Osteocyte (in vitro differentiated cells): ENCODE measurements around the gene UTP14C. TPM values are rescaled to one million over a fixed set of nuclear protein-coding genes. Genes with fewer than 3 reads are reported as not detected.

Experiments used
- DNase-seq: peaks from one replicate; pipeline ENCODE4 v3.0.0; 2021; ENCODE audit warnings: mixed read lengths; ENCODE audit not compliant: unreplicated experiment; ENCODE audit errors: extremely low spot score
- H3K27ac Mint-ChIP-seq: one replicate; pipeline ENCODE4 v1.8.0; 2021; ENCODE audit warnings: mild to moderate bottlenecking, mixed read lengths; ENCODE audit not compliant: unreplicated experiment
- H3K27me3 Mint-ChIP-seq: one replicate; pipeline ENCODE4 v1.8.0; 2021; ENCODE audit warnings: mixed read lengths; ENCODE audit not compliant: unreplicated experiment
- H3K36me3 Mint-ChIP-seq: one replicate; pipeline ENCODE4 v1.8.0; 2021; ENCODE audit warnings: mixed read lengths; ENCODE audit not compliant: unreplicated experiment
- H3K4me1 Mint-ChIP-seq: one replicate; pipeline ENCODE4 v1.8.0; 2021; ENCODE audit warnings: mixed read lengths; ENCODE audit not compliant: unreplicated experiment
- H3K4me3 Mint-ChIP-seq: one replicate; pipeline ENCODE4 v1.8.0; 2021; ENCODE audit warnings: mild to moderate bottlenecking, moderate library complexity, mixed read lengths; ENCODE audit not compliant: unreplicated experiment
- H3K9me3 Mint-ChIP-seq: one replicate; pipeline ENCODE4 v1.8.0; 2021; ENCODE audit warnings: mixed read lengths; ENCODE audit not compliant: unreplicated experiment
- total RNA-seq: library from RNA; stranded (reverse); gene quantifications from 2 replicates; pipeline ENCODE4 v1.2.1, GENCODE V29; 2021
- TF ChIP-seq, protein P1 (sequence below): fragments of 200-600 bp; sonication (generic); IDR thresholded peaks from 2 replicates; pipeline ENCODE4 v1.5.0; 2021; ENCODE audit warnings: antibody characterized with exemption, mild to moderate bottlenecking, moderate library complexity

Gene UTP14C
- total RNA-seq, 1 donor from 2014 or later, result 24.2 TPM

DNA sequence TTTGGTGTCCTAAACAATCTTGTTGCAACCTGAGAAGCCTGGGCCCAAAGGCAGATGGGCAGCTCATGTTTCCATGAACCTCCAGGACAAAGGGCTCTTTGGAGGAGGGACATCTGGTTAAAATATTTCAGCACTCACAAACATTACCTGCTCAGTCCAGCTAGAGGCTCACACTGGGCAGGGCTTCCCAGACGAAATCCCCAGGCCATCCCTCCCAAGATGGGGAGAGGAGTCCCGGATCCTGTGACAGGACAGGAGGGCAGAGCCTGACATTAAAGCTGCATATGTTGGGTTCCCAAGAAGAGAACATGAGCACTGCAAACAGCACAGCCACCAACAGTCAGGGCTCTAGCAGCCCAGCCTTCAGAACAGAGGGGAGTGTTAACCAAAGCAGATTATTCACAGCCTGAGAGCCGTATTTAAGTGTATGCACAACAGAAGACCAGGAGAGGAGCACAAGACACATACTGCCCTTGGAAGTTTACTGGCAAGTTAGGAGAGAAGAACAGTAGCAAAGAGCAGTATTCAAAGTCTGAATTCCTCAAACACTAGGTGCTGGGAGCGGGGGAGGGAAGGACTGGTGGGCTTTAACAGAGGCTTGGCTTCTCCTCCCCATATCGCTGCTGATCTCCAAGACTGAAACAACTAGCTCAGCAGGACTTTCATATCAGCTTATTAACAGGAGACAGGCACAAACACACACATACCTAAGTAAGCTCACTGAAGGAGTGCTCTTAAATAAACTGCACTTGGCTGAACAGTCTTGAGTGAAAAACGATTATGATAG is 25.6 kb upstream of the UTP14C start:
- Mint-ChIP-seq H3K9me3 (no peaks in the 10 kb centered on the region), H3K4me3 (no peak overlapping the region), H3K27me3 (peaks cover 2% of the 10 kb centered on the region), H3K27ac (no peak overlapping the region), H3K4me1 (peaks cover 6% of the 10 kb centered on the region), H3K36me3 (no peaks in the 10 kb centered on the region)
- TF ChIP-seq, protein P1, sequence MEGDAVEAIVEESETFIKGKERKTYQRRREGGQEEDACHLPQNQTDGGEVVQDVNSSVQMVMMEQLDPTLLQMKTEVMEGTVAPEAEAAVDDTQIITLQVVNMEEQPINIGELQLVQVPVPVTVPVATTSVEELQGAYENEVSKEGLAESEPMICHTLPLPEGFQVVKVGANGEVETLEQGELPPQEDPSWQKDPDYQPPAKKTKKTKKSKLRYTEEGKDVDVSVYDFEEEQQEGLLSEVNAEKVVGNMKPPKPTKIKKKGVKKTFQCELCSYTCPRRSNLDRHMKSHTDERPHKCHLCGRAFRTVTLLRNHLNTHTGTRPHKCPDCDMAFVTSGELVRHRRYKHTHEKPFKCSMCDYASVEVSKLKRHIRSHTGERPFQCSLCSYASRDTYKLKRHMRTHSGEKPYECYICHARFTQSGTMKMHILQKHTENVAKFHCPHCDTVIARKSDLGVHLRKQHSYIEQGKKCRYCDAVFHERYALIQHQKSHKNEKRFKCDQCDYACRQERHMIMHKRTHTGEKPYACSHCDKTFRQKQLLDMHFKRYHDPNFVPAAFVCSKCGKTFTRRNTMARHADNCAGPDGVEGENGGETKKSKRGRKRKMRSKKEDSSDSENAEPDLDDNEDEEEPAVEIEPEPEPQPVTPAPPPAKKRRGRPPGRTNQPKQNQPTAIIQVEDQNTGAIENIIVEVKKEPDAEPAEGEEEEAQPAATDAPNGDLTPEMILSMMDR, result no peak
- DNase-seq, result no peak

DNA sequence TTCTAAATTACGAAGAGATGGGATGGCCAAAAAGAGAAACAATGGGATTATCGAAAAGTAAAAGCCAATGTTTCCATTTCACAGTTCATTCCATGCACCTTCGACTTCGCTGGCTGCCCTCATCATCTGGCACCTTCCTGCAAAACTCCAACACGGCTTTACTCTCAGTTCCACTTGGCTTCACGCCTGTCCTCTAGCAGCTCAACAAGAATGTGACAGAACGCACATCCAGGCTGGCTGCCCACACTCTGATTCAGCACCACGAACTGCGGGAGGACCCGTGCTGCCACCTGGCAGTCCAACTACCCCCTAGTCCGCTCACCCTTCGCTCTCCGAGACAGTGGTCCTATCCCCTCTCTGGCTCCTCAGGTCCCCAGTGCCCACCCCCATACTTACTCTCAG is 25.0 kb upstream of the UTP14C start:
- H3K27ac Mint-ChIP-seq, result no peak overlapping the region
- peaks cover 6% of the 10 kb centered on the region for H3K4me1 Mint-ChIP-seq
- H3K36me3 Mint-ChIP-seq, result no peaks in the 10 kb centered on the region

DNA sequence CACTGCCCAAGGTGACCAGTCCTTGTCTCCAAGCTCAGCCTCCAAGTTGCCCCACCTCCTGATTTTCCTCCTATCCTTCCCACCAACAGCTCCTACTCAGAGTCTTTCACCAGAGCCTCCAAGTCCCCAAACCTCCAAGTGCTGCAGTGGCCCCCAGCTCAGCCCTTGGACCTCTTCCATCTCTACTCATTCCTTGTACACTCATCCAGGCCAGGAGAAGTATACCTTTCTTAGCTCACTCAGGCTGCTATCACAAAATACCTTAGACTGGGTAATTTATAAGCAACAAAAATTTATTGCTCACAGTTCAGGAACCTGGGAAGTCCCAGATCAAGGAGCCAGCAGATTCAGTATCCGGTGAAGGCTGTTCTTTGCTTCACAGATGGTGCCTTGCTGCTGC is 24.6 kb upstream of the UTP14C start:
- H3K27ac Mint-ChIP-seq, result no peak overlapping the region

More for the DNA sequence above, 25.0 kb upstream of the UTP14C start:
- no peaks in the 10 kb centered on the region for H3K9me3 Mint-ChIP-seq
- DNase-seq, result no peak
- TF ChIP-seq, protein P1, result no peak
- H3K27me3 Mint-ChIP-seq, result peaks cover under 1% of the 10 kb centered on the region
- no peak overlapping the region for H3K4me3 Mint-ChIP-seq

DNA sequence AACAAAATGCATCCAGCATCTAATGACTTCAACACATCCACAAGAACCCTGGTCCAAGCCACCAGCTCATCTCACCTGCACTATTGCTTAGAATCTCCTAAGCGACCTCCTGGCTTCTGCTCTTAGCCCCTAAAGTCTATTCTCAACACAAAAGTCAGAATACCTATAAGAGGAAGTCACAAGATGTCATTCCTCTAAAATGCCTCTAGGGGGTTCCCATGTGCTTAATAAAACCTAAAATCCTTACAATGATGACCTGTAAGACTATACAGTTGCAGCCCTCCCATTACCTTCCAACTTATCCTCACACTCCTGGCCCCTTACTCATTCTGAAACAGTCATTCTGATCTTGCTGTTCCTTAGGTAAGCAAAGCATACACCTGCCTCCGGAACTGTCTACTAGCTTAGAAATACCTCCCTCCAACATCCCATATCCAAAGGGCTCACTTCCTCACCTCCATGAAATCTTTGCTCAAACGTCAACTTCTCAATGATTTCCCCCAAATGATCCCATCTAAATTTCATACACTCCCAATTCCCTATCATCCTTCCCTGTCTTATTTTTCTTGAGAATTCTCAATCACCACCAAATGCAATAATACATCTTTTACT is 23.3 kb upstream of the UTP14C start:
- no peak for DNase-seq
- Mint-ChIP-seq H3K27me3 (no peaks in the 10 kb centered on the region), H3K4me3 (no peak overlapping the region), H3K36me3 (no peaks in the 10 kb centered on the region), H3K4me1 (peaks cover 6% of the 10 kb centered on the region), H3K27ac (no peak overlapping the region), H3K9me3 (no peaks in the 10 kb centered on the region)
- TF ChIP-seq, protein P1, result peak; percentile 63

More for the DNA sequence above, 24.6 kb upstream of the UTP14C start:
- no peaks in the 10 kb centered on the region for H3K36me3 Mint-ChIP-seq
- TF ChIP-seq, protein P1, result no peak
- no peaks in the 10 kb centered on the region for H3K27me3 Mint-ChIP-seq
- H3K9me3 Mint-ChIP-seq, result no peaks in the 10 kb centered on the region
- no peak overlapping the region for H3K4me3 Mint-ChIP-seq
- DNase-seq, result no peak
- peaks cover 6% of the 10 kb centered on the region for H3K4me1 Mint-ChIP-seq

DNA sequence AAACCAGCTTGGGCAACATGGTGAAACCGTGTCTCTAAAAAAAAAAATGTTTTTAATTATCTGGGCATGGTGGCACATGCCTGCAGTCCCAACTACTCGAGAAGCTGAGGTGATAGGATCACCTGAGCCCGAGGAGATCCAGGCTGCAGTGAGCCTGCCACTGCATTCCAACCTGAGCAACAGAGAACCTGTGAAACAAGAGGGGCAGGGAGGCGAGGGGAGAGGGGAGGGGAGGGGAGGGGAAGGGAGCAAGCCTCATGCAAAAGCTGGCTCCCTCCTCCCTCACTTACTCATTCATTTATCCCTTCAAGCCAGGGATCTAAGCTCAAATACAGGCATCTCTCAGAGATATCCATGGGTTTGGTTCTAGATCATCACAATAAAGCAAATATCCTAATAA is 22.1 kb upstream of the UTP14C start:
- Mint-ChIP-seq H3K4me3 (no peak overlapping the region), H3K27ac (no peak overlapping the region), H3K4me1 (peaks cover 8% of the 10 kb centered on the region), H3K36me3 (no peaks in the 10 kb centered on the region), H3K9me3 (no peaks in the 10 kb centered on the region), H3K27me3 (no peaks in the 10 kb centered on the region)
- no peak for DNase-seq
- TF ChIP-seq, protein P1, result no peak
